ENCODE data around the gene XRCC4. TPM values are rescaled to one million over a fixed set of nuclear protein-coding genes. Genes with fewer than 3 reads are reported as not detected.

The XRCC4 gene
- polyA plus RNA-seq, 1 donor from 2014 or later: 8.4 TPM

DNA sequence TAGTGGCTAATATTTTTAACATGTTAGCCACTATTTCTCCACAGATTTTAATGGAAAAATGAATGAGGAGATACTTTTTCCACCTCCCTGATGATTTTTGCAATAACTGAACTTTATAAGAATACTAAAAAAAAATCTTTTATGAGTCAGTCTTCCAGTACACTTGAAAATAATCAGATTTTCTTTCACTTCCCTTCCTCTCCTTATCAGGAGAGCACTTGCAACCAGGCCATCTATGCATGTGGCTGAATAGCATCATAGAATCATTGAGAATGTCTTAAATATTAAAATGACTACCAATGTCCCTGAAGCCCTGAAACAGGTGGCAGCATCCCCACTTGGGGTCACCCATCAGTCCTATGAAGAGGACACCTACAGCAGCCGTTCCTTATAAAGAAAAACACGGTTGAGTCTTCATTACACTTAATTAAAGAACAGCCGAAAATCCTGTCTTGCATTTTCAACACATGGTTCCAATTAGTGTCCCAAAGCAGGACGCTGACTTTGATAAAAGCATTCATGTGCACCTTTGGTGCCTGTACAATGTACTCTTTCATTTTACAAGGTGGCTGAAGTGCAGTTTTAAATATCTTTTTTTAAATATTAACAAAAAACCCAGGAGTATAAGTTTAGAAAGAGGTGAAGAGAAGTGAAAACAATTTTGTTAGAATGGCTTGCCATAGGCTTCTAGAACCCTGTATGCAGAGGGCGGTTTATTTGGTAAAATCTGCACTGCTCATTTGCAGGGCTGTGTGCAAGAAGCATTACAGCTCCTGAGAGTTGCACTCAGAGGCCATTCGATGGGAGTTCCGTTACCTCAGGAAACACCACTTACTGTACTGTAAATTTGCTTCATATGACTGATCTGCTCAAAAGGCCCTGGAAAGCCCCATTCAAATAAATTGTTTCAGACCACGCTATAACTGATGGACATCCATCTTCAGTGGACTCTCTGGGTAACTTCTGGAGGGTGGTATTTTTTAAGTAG, 287.3 kb downstream of the XRCC4 start:
- H3K27me3 Mint-ChIP-seq: peaks cover 2% of the 10 kb centered on the region
- no peak overlapping the region for H3K4me3 Mint-ChIP-seq
- peaks cover 3 to 6% (median 4%) of the 10 kb centered on the region in 3 donors for H3K4me1 Mint-ChIP-seq
- H3K27ac Mint-ChIP-seq: no peak overlapping the region
- no peaks in the 10 kb centered on the region for H3K36me3 Mint-ChIP-seq
- peaks cover 1 to 7% (median 2%) of the 10 kb centered on the region in 3 donors for H3K9me3 Mint-ChIP-seq

GRCh38 chr5:83368319-83368718, 291.0 kb downstream of the XRCC4 start:
- peaks cover 0 to 3% (median 2%) of the 10 kb centered on the region in 3 donors for H3K9me3 Mint-ChIP-seq
- peaks cover 3 to 6% (median 4%) of the 10 kb centered on the region in 3 donors for H3K4me1 Mint-ChIP-seq
- peaks cover 5% of the 10 kb centered on the region for H3K36me3 Mint-ChIP-seq
- no peaks in the 10 kb centered on the region for H3K27me3 Mint-ChIP-seq
- no peak overlapping the region for H3K27ac Mint-ChIP-seq
- no peak overlapping the region for H3K4me3 Mint-ChIP-seq

DNA sequence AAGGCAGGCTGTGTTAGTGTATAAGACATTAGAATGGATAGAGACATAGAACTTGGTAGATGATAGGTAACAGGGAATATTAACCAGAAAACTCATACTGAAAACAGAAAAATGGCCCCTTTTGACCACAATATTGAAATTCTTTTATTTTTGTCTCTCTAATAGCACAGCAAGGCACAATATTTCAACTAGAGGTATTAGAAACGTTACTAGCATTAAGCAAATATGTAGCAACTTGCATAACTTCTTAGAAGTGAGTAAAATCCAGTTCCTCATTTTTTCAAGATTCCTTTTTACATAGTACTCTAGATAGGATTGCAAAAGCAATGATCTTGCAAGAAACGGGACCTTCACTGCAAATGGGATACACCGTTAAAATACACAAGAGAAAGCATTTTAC, 291.5 kb downstream of the XRCC4 start:
- H3K36me3 Mint-ChIP-seq: peaks cover 5% of the 10 kb centered on the region
- H3K4me1 Mint-ChIP-seq: peaks cover under 1 to 5% (median 1%) of the 10 kb centered on the region in 3 donors
- no peak overlapping the region for H3K4me3 Mint-ChIP-seq
- H3K27ac Mint-ChIP-seq: no peak overlapping the region
- peaks cover 0 to 3% (median 0%) of the 10 kb centered on the region in 3 donors for H3K9me3 Mint-ChIP-seq
- no peaks in the 10 kb centered on the region for H3K27me3 Mint-ChIP-seq

DNA sequence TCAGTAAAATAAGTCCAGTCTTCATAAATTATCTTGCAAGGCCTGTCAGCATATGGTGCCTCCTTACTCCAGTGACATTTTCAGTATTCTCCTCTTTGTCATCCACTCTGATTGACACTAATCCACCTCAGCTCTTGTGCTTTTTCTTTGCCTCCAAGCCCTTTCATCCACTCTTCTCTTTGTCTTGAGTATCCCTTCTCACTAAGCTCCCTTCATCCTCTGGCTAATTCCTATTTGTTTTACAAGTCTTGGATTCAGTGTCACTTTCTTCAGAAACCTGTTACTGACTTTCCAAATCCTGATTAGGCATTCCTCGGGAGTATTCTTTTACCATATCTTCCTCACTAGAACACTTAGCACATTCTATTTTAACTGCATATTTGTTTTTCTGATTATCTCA, 293.6 kb downstream of the XRCC4 start:
- H3K36me3 Mint-ChIP-seq: peaks cover 5% of the 10 kb centered on the region
- H3K27me3 Mint-ChIP-seq: no peaks in the 10 kb centered on the region
- H3K9me3 Mint-ChIP-seq: peaks cover 0 to 3% (median 0%) of the 10 kb centered on the region in 3 donors
- H3K27ac Mint-ChIP-seq: no peak overlapping the region
- H3K4me1 Mint-ChIP-seq: no peaks in the 10 kb centered on the region
- no peak overlapping the region for H3K4me3 Mint-ChIP-seq

- Mint-ChIP-seq H3K9me3 (peaks cover 0 to 2% (median 0%) of the 10 kb centered on the region in 3 donors), H3K4me3 (no peak overlapping the region), H3K4me1 (no peaks in the 10 kb centered on the region), H3K27me3 (no peaks in the 10 kb centered on the region), H3K27ac (peak overlapping the region in 1 of 3 donors; percentile 11), H3K36me3 (peaks cover 5% of the 10 kb centered on the region)
Measured at GRCh38 chr5:83371726-83372125, 294.4 kb downstream of the XRCC4 start.

- peaks cover 0 to 1% (median 0%) of the 10 kb centered on the region in 3 donors for H3K9me3 Mint-ChIP-seq
- no peak overlapping the region for H3K27ac Mint-ChIP-seq
- no peaks in the 10 kb centered on the region for H3K27me3 Mint-ChIP-seq
- H3K36me3 Mint-ChIP-seq: peaks cover 5% of the 10 kb centered on the region
- no peak overlapping the region for H3K4me3 Mint-ChIP-seq
- no peaks in the 10 kb centered on the region for H3K4me1 Mint-ChIP-seq
Measured at GRCh38 chr5:83374547-83374946, 297.2 kb downstream of the XRCC4 start.

GRCh38 chr5:83375049-83375745, 297.9 kb downstream of the XRCC4 start:
- Mint-ChIP-seq H3K27ac (no peak overlapping the region), H3K4me3 (no peak overlapping the region), H3K4me1 (no peaks in the 10 kb centered on the region), H3K27me3 (no peaks in the 10 kb centered on the region), H3K9me3 (peaks cover 0 to 1% (median 0%) of the 10 kb centered on the region in 3 donors), H3K36me3 (peaks cover 5% of the 10 kb centered on the region)

- Mint-ChIP-seq H3K36me3 (peaks cover 1% of the 10 kb centered on the region), H3K9me3 (no peaks in the 10 kb centered on the region), H3K4me3 (no peak overlapping the region), H3K4me1 (no peaks in the 10 kb centered on the region), H3K27me3 (no peaks in the 10 kb centered on the region), H3K27ac (no peak overlapping the region)
Measured at GRCh38 chr5:83376461-83376860, 299.1 kb downstream of the XRCC4 start.

DNA sequence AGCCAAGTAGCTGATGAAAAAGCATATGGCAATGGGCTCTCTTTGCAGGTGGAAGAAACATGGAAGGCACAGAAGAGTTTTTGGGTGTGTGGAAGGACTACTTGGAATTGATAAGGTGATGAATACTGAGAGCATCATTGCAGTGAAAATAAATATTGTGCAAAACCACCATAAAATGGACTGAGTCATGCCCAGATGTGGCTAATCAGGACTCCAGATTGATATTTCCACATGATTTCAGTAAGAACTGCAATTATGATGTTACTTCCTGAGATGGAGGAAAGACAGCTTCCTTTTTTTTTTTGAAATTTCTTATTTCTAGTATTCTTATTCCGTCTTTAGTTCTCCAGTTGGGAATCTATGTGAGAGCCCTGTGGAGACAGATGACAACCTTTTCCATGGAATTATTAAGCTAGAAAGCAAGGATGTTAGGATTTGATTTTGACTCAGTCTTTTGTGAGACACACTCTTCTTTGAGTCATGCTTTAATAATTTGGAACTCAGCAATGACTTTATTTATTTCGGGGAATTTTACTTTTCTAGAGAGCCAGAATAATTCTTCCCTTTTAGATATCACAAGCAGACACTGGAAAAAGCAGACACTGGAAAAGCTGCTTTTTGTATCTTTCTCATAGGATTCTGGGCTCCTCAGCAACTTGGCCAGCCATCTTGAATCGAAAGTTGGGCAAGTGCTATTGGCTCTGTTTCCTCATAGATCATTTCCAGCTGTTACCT, 300.0 kb downstream of the XRCC4 start:
- Mint-ChIP-seq H3K27ac (no peak overlapping the region), H3K4me3 (no peak overlapping the region)

GRCh38 chr5:83378624-83379289, 301.4 kb downstream of the XRCC4 start:
- no peak overlapping the region for H3K4me3 Mint-ChIP-seq
- H3K4me1 Mint-ChIP-seq: no peaks in the 10 kb centered on the region
- peaks cover 0 to 6% (median 2%) of the 10 kb centered on the region in 3 donors for H3K9me3 Mint-ChIP-seq
- H3K27me3 Mint-ChIP-seq: peaks cover 2% of the 10 kb centered on the region
- H3K27ac Mint-ChIP-seq: no peak overlapping the region
- no peaks in the 10 kb centered on the region for H3K36me3 Mint-ChIP-seq

More for the DNA sequence above, 300.0 kb downstream of the XRCC4 start:
- Mint-ChIP-seq H3K4me1 (no peaks in the 10 kb centered on the region), H3K27me3 (peaks cover under 1% of the 10 kb centered on the region), H3K9me3 (no peaks in the 10 kb centered on the region), H3K36me3 (no peaks in the 10 kb centered on the region)

DNA sequence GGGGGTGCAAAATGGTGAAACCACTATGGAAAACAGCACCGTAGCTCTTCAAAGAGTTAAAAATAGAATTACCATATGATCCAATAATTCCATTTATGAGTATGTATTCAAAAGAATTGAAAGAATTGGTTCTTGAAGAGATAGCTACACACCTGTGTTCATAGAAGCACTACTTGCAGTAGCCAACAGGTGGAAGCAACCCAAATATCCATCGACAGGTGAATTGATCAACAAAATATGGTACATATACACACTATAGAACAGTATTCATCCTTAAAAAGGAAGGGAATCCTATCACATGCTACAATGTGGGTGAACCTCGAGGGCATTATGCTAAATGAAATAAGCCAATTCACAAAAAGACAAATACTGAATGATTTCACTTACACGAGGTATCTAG, 308.5 kb downstream of the XRCC4 start:
- Mint-ChIP-seq H3K4me3 (no peak overlapping the region), H3K4me1 (no peaks in the 10 kb centered on the region), H3K36me3 (no peaks in the 10 kb centered on the region), H3K27me3 (peaks cover 2% of the 10 kb centered on the region), H3K27ac (no peak overlapping the region), H3K9me3 (peaks cover 0 to 6% (median 3%) of the 10 kb centered on the region in 3 donors)

GRCh38 chr5:83387041-83387440, 309.7 kb downstream of the XRCC4 start:
- H3K4me1 Mint-ChIP-seq: no peaks in the 10 kb centered on the region

DNA sequence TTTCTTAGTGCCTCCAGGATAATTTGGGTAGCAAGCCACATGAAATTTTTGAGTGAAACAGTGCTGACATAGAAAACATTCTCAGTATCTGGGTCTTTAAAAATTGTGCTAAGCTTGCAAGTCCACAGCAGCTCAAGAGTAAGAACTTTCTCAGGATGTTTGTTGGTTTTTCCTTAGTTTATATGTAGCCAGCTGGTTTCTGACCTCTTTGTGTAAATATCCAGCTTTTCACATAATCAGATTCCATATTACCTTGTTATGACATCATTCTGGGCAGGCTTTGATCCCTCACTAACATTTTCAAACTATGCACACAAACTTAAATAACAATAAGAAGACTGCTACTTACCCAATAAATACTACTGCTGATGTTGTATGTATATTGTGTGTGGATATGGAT, 311.3 kb downstream of the XRCC4 start:
- Mint-ChIP-seq H3K4me1 (no peaks in the 10 kb centered on the region), H3K9me3 (peaks cover 0 to 1% (median 0%) of the 10 kb centered on the region in 3 donors), H3K27ac (no peak overlapping the region), H3K27me3 (no peaks in the 10 kb centered on the region), H3K4me3 (no peak overlapping the region), H3K36me3 (no peaks in the 10 kb centered on the region)

More at GRCh38 chr5:83387041-83387440, 309.7 kb downstream of the XRCC4 start:
- Mint-ChIP-seq H3K36me3 (no peaks in the 10 kb centered on the region), H3K27me3 (peaks cover 2% of the 10 kb centered on the region), H3K4me3 (no peak overlapping the region), H3K27ac (no peak overlapping the region), H3K9me3 (peaks cover 0 to 6% (median 3%) of the 10 kb centered on the region in 3 donors)

- no peaks in the 10 kb centered on the region for H3K9me3 Mint-ChIP-seq
- no peaks in the 10 kb centered on the region for H3K36me3 Mint-ChIP-seq
- H3K4me1 Mint-ChIP-seq: no peaks in the 10 kb centered on the region
- H3K27me3 Mint-ChIP-seq: no peaks in the 10 kb centered on the region
- H3K27ac Mint-ChIP-seq: no peak overlapping the region
- H3K4me3 Mint-ChIP-seq: no peak overlapping the region
Measured at GRCh38 chr5:83392766-83393503, 315.6 kb downstream of the XRCC4 start.

Measured in IgD-negative memory B cell (primary cell).